Stimulated activated CD8-positive, alpha-beta memory T cell treated with anti-CD3 and anti-CD28 coated beads, Interleukin-4, amount 100 ng/mL, for 4 hours (primary cell): ENCODE measurements around the gene SFMBT1.

ENCODE experiments used
- DNase-seq, 2 donors: peaks; one replicate each; pipeline ENCODE4 v3.0.0-alpha.2; 2020; ENCODE audit warnings: low read depth in 2 of 2, low spot score in 1 of 2

Gene SFMBT1

GRCh38 chr3:52925405-52926313, 120.2 kb downstream of the SFMBT1 start:
- no peak for DNase-seq

GRCh38 chr3:52923963-52924362, 121.9 kb downstream of the SFMBT1 start:
- DNase-seq, result no peak

GRCh38 chr3:52920841-52921240, 125.0 kb downstream of the SFMBT1 start:
- no peak for DNase-seq

GRCh38 chr3:52917044-52917443, 128.8 kb downstream of the SFMBT1 start:
- DNase-seq, result no peak

GRCh38 chr3:52915294-52915693, 130.6 kb downstream of the SFMBT1 start:
- DNase-seq, result no peak

GRCh38 chr3:52912885-52913731, 132.8 kb downstream of the SFMBT1 start:
- no peak for DNase-seq

- no peak for DNase-seq
Observed at GRCh38 chr3:52910823-52911222, 135.1 kb downstream of the SFMBT1 start.

- no peak for DNase-seq
Observed at GRCh38 chr3:52907497-52907896, 138.4 kb downstream of the SFMBT1 start.

- DNase-seq, result no peak
Observed at GRCh38 chr3:52904552-52904951, 141.3 kb downstream of the SFMBT1 start.

- DNase-seq, result no peak
Observed at GRCh38 chr3:52904000-52904399, 141.9 kb downstream of the SFMBT1 start.

GRCh38 chr3:52897130-52898122, 148.4 kb downstream of the SFMBT1 start, which contains the start of gene STIMATE:
Gene STIMATE (minus strand): TSS chr3:52897548. CDS start chr3:52897450, 98 bp downstream.
- DNase-seq, result peak; percentile 46 to 70

- DNase-seq, result no peak
Observed at GRCh38 chr3:52896613-52897012, 149.3 kb downstream of the SFMBT1 start.

- DNase-seq, result no peak
Observed at GRCh38 chr3:52896151-52896550, 149.7 kb downstream of the SFMBT1 start.

- no peak for DNase-seq
Observed at GRCh38 chr3:52895418-52895817, 150.5 kb downstream of the SFMBT1 start.

- no peak for DNase-seq
Observed at GRCh38 chr3:52894756-52895155, 151.1 kb downstream of the SFMBT1 start.

GRCh38 chr3:52893723-52894122, 152.2 kb downstream of the SFMBT1 start:
- no peak for DNase-seq

- no peak for DNase-seq
Observed at GRCh38 chr3:52892625-52893311, 153.1 kb downstream of the SFMBT1 start.

GRCh38 chr3:52892290-52892624, 153.6 kb downstream of the SFMBT1 start:
- DNase-seq, result no peak

- DNase-seq, result no peak
Observed at GRCh38 chr3:52891615-52892081, 154.2 kb downstream of the SFMBT1 start.

GRCh38 chr3:52891164-52891563, 154.7 kb downstream of the SFMBT1 start:
- DNase-seq, result no peak
